HepG2 (cell line): ENCODE results near the gene MMS19. TPM values are rescaled to one million over a fixed set of nuclear protein-coding genes. Genes with fewer than 3 reads are reported as not detected.

Source experiments
- BRCA1 ChIP-seq: sonication (generic); formaldehyde crosslinking; IDR thresholded peaks from 2 replicates; pipeline ENCODE4 v1.4.0; 2020; ENCODE audit warnings: missing genetic modification reagents
- NFATC3 ChIP-seq: sonication (generic); formaldehyde crosslinking; IDR thresholded peaks from 2 replicates; pipeline ENCODE4 v1.5.1; 2020; ENCODE audit warnings: mild to moderate bottlenecking, missing genetic modification reagents
- NFE2L1 ChIP-seq: sonication (generic); formaldehyde crosslinking; IDR thresholded peaks from 2 replicates; pipeline ENCODE4 v1.4.0; 2020; ENCODE audit warnings: missing genetic modification reagents, mild to moderate bottlenecking, borderline replicate concordance
- NFE2L2 ChIP-seq: fragments of 150-350 bp; IDR thresholded peaks from 2 replicates; pipeline ENCODE4 v1.6.1; 2014; ENCODE audit warnings: low read length
- NR2F1 ChIP-seq, 2 experiments: fragments of 450-650 bp in 1 of 2; formaldehyde crosslinking in 1 of 2; IDR thresholded peaks; 2 replicates each; pipeline versions ENCODE4 v1.5.0 to v1.6.1; 2016 to 2020; ENCODE audit warnings: mild to moderate bottlenecking in 1 of 2, missing compliant biosample characterization in 1 of 2, missing genetic modification reagents in 1 of 2, moderate library complexity in 1 of 2
- ZFP62 ChIP-seq: sonication (generic); formaldehyde crosslinking; IDR thresholded peaks from 2 replicates; pipeline ENCODE4 v1.4.0; 2020; ENCODE audit warnings: missing genetic modification reagents
- ZNF44 ChIP-seq: sonication (generic); formaldehyde crosslinking; IDR thresholded peaks from 2 replicates; pipeline ENCODE4 v1.5.1; 2020; ENCODE audit warnings: mild to moderate bottlenecking, missing genetic modification reagents
- ZNF510 ChIP-seq: sonication (generic); formaldehyde crosslinking; IDR thresholded peaks from 2 replicates; pipeline ENCODE4 v1.4.0; 2020; ENCODE audit warnings: low read depth, mild to moderate bottlenecking, missing genetic modification reagents
- ZNF589 ChIP-seq: sonication (generic); formaldehyde crosslinking; conservative IDR thresholded peaks from 2 replicates; pipeline ENCODE4 v1.8.0; 2022; ENCODE audit warnings: mild to moderate bottlenecking, moderate library complexity, missing genetic modification reagents
- ZNF713 ChIP-seq: sonication (generic); formaldehyde crosslinking; IDR thresholded peaks from 2 replicates; pipeline ENCODE4 v1.4.0; 2020; ENCODE audit warnings: mild to moderate bottlenecking, missing genetic modification reagents
- ZNF83 ChIP-seq: sonication (generic); formaldehyde crosslinking; IDR thresholded peaks from 2 replicates; pipeline ENCODE4 v1.4.0; 2020; ENCODE audit warnings: missing genetic modification reagents, mild to moderate bottlenecking, borderline replicate concordance
- polyA plus RNA-seq, 8 experiments: library from polyadenylated mRNA; depleted of rRNA in 3 of 8; stranded (reverse) in 7 of 8; unstranded in 1 of 8; fragments of >200 nt; fragmentation: Illumina TruSeq in 4 of 8; extraction: Trizol in 4 of 8; gene quantifications; 2 replicates each; pipeline versions ENCODE4 v1.2.1 to v1.2.3, GENCODE V29; 2011 to 2016; ENCODE audit warnings: low read depth in 4 of 8, missing spikeins in 1 of 8, mixed read lengths in 1 of 8; ENCODE audit not compliant: insufficient read depth in 1 of 8
- total RNA-seq, 5 experiments: library from RNA; depleted of rRNA; stranded (reverse); fragments of >200 nt; fragmentation: Illumina TruSeq; extraction: Trizol; gene quantifications; 2 replicates each; pipeline ENCODE4 v1.2.3, GENCODE V29; 2016; ENCODE audit warnings: low read depth in 1 of 5
- TF ChIP-seq, protein P1 (sequence below): sonication (generic); formaldehyde crosslinking; IDR thresholded peaks from 2 replicates; pipeline ENCODE4 v1.4.0; 2020; ENCODE audit warnings: missing genetic modification reagents, mild to moderate bottlenecking, borderline replicate concordance
- TF ChIP-seq, protein P2 (sequence below): sonication (generic); formaldehyde crosslinking; IDR thresholded peaks from 2 replicates; pipeline ENCODE4 v1.4.0; 2020; ENCODE audit warnings: mild to moderate bottlenecking, low read depth, missing genetic modification reagents
- TF ChIP-seq, protein P3 (sequence below): sonication (generic); formaldehyde crosslinking; IDR thresholded peaks from 2 replicates; pipeline ENCODE4 v1.4.0; 2020; ENCODE audit warnings: missing genetic modification reagents
- TF ChIP-seq, protein P4 (sequence below), 2 experiments: sonication (generic) in 1 of 2; formaldehyde crosslinking in 1 of 2; IDR thresholded peaks; 2 replicates each; pipeline versions ENCODE4 v1.4.0 to v1.6.1; 2016 to 2020; ENCODE audit warnings: borderline replicate concordance in 1 of 2, low read depth in 1 of 2, mild to moderate bottlenecking in 1 of 2, missing genetic modification reagents in 1 of 2

The MMS19 gene
- total and polyA plus RNA-seq, 2 of the 13 experiments (the other 11 are each of a cell fraction or from before 2014, with no cell fraction given), result 76.4 to 107 TPM

DNA sequence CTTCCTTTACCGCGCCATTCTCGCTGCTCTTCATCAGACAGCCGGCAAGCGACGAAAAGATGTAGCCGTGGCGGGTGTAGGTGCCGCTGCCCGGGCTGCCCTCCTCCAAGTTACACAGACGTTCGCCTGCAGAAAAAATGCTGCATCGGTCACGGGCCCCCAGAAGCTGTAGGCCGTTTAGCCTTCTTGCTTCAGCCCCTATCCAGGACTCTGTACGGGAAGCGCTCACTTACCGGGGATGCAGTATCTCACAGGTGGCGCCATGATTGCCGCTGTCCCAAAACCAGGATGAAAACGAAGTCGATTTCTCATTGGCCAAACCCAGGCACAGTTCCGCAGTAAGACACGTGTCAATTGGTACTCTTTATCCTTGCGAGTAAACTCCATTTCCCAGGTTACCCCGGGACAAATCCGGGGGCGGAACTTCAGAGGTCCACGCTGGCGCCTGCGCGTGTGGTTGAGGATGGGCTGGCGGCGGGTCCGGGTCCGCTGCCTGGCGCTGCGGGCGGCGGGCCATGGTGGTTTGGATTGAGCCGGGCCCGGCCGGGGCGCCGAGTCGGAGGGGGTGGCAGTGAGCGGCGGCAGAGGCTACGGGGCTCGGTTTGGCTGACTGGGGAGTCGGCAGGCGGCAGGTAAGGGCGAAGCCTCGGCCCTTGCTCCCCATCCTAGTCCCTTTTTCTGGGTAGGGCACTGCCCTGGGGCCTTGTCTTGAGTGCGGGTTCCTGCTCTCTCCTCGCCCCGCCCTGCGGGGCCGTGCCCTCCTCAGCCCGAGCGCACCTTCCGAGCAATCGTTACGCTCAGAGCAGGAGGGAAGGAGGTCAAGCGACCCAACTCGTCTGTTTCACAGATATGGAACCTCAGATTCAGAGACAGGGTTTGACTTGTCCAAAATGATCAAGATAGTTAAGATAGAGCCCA lies 52.2 kb downstream of the MMS19 start, which contains the start of the genes EXOSC1 and ZDHHC16 (continued):
- TF ChIP-seq BRCA1 (0 out of 2 replicates have a peak, but pooled peaks have one; percentile 62), ZNF589 (no peak), ZFP62 (CRISPR knock-in tag) (no peak), NFATC3 (CRISPR knock-in tag) (no peak), NFE2L1 (CRISPR knock-in tag) (no peak), NR2F1 (CRISPR knock-in tag; IDR thresholded peaks at IDR 0.05) (no peak), ZNF44 (CRISPR knock-in tag) (peak; percentile 94), NFE2L2 (no peak), ZNF510 (CRISPR knock-in tag) (no peak), ZNF83 (CRISPR knock-in tag) (no peak), ZNF713 (CRISPR knock-in tag) (no peak)
- TF ChIP-seq, protein P1, sequence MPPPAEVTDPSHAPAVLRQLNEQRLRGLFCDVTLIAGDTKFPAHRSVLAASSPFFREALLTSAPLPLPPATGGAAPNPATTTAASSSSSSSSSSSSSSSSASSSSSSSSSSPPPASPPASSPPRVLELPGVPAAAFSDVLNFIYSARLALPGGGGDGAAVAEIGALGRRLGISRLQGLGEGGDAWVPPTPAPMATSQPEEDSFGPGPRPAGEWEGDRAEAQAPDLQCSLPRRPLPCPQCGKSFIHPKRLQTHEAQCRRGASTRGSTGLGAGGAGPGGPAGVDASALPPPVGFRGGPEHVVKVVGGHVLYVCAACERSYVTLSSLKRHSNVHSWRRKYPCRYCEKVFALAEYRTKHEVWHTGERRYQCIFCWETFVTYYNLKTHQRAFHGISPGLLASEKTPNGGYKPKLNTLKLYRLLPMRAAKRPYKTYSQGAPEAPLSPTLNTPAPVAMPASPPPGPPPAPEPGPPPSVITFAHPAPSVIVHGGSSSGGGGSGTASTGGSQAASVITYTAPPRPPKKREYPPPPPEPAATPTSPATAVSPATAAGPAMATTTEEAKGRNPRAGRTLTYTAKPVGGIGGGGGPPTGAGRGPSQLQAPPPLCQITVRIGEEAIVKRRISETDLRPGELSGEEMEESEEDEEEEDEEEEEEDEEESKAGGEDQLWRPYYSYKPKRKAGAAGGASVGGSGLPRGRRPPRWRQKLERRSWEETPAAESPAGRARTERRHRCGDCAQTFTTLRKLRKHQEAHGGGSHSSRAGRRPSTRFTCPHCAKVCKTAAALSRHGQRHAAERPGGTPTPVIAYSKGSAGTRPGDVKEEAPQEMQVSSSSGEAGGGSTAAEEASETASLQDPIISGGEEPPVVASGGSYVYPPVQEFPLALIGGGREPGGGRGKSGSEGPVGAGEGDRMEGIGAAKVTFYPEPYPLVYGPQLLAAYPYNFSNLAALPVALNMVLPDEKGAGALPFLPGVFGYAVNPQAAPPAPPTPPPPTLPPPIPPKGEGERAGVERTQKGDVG (CRISPR knock-in tag), result no peak
- TF ChIP-seq, protein P2, sequence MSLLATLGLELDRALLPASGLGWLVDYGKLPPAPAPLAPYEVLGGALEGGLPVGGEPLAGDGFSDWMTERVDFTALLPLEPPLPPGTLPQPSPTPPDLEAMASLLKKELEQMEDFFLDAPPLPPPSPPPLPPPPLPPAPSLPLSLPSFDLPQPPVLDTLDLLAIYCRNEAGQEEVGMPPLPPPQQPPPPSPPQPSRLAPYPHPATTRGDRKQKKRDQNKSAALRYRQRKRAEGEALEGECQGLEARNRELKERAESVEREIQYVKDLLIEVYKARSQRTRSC, result 0 out of 2 replicates have a peak, but pooled peaks have one; percentile 16
- TF ChIP-seq, protein P3, sequence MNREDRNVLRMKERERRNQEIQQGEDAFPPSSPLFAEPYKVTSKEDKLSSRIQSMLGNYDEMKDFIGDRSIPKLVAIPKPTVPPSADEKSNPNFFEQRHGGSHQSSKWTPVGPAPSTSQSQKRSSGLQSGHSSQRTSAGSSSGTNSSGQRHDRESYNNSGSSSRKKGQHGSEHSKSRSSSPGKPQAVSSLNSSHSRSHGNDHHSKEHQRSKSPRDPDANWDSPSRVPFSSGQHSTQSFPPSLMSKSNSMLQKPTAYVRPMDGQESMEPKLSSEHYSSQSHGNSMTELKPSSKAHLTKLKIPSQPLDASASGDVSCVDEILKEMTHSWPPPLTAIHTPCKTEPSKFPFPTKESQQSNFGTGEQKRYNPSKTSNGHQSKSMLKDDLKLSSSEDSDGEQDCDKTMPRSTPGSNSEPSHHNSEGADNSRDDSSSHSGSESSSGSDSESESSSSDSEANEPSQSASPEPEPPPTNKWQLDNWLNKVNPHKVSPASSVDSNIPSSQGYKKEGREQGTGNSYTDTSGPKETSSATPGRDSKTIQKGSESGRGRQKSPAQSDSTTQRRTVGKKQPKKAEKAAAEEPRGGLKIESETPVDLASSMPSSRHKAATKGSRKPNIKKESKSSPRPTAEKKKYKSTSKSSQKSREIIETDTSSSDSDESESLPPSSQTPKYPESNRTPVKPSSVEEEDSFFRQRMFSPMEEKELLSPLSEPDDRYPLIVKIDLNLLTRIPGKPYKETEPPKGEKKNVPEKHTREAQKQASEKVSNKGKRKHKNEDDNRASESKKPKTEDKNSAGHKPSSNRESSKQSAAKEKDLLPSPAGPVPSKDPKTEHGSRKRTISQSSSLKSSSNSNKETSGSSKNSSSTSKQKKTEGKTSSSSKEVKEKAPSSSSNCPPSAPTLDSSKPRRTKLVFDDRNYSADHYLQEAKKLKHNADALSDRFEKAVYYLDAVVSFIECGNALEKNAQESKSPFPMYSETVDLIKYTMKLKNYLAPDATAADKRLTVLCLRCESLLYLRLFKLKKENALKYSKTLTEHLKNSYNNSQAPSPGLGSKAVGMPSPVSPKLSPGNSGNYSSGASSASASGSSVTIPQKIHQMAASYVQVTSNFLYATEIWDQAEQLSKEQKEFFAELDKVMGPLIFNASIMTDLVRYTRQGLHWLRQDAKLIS (CRISPR knock-in tag), result no peak
- TF ChIP-seq, protein P4, sequence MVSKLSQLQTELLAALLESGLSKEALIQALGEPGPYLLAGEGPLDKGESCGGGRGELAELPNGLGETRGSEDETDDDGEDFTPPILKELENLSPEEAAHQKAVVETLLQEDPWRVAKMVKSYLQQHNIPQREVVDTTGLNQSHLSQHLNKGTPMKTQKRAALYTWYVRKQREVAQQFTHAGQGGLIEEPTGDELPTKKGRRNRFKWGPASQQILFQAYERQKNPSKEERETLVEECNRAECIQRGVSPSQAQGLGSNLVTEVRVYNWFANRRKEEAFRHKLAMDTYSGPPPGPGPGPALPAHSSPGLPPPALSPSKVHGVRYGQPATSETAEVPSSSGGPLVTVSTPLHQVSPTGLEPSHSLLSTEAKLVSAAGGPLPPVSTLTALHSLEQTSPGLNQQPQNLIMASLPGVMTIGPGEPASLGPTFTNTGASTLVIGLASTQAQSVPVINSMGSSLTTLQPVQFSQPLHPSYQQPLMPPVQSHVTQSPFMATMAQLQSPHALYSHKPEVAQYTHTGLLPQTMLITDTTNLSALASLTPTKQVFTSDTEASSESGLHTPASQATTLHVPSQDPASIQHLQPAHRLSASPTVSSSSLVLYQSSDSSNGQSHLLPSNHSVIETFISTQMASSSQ (IDR thresholded peaks at IDR 0.05; ENCODE audit: low read depth), result no peak
- TF ChIP-seq, protein P4 (CRISPR knock-in tag; IDR thresholded peaks at IDR 0.05; ENCODE audit: borderline replicate concordance), result no peak
